Activated effector memory CD4-positive, alpha-beta T cell treated with anti-CD3 and anti-CD28 coated beads, Interleukin-2, amount 50 U/mL, for 16 hours (primary cell): ENCODE measurements around the gene CDH12.
"Not testable (repeated sequence)": the region's sequence is repeated elsewhere in the genome, so short reads cannot be mapped to it uniquely, and the experiment has no call there.

Source experiments
- DNase-seq: peaks from one replicate; pipeline ENCODE4 v3.0.0-alpha.2; 2020

The CDH12 gene

DNA sequence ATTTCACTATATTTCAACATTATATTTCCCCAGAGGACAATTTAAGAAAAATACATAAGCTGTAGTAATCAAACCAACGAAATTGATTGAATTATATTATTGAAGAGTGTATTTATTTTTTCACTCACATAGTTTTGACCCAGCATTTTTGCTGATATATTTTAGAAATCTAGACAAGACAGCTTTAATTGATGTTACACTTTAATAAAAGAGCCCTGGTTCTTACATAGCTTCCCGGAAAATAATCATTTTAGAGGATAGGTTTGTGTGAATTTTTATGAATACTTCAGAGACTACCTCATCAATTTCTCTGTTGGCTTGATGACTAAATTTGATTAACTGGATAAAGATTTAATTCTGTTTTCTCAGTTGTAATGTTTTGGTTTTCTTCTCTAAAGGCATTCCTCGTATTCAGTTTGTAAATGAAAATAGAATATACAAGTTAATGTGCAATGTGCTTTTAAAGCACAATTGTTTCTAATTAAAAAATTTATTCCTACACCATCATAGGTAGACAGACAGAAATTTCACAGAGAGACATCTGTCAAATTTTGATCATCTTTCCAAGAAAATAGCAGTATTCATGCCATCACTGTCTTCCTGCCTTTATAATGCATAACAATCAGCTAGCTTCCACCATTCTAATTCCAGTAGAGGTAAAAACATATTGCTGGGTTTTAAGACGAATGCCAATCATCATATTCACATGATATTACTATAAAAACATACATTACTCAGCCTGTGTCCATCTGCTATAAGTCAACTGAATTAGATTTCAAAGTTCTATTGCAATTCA is 441.4 kb downstream of the CDH12 start:
- DNase-seq = no peak

DNA sequence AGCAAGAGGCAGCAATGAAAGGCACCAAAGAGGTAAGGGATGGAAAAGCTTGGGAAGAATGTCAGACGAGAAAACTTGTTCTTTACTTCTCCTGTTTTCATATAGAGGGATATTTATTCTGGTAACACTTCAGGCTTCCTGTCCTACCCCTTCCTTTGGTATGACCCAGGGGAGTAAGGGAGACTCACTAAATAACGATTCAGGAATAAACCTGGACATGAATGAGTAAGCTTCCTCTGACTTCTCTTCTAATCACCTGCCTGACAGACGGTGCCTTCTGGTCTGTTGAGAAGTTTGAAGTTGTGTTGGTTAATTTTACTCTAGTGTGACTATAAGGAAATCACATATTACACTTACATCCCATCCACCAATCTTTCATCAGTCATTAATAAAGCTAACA is 461.2 kb downstream of the CDH12 start:
- no peak for DNase-seq

DNA sequence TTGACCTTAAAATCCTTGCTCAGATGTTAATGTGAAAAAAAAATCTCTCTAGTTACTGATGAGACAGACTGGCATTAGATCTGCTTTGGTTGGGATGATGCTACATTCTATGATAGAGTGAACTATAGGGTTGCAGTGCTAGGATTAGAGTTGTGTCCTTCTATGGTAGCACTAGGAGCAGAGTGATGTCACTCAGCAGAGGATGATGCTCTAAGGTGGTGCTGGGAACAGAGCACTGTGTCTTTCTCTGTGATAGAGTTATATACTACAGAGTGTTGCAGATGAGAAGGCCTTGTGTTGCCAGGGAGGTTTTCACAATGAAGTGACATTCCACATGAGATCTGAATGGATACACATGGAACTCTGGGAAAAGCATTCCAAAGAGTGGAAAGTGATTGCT is 462.3 kb downstream of the CDH12 start:
- no peak for DNase-seq

DNA sequence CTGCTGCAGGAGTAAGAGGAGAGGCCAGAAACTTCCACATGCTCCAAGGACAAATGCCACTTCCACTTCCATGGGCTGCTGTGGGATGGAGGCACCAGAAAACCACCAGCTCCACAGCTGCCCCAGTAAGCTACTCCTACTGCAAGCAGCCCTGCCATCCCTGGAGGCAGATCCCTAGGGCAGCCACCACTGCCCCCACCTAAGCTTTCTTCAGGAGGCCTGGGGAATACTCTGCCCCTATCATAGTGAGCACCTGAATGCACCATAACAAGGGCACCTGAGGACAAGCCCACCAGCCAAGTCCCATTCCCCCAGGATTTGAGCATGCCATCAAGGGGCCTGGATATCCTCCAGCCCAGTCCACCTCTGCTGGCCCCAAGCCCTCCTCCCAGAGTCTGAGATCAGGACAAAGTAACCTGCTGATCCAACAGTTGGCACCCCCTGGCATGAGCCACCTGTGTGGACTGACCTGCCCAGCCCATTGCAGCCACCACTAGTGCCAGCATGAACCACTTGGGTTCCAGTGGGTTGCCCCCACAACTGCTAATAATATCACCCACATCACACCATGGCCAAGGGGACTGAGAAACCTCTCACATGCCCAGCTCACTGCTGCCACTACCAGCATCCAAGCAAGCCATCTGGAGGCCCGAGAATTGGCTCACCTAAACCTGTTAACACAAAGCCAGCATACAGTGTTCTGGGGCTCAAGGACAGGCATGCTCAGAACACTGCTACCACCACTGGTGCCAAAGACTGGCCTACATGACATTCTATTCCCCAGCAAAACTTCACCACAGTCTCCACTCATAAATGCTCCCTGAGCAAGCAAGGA is 480.1 kb downstream of the CDH12 start:
- no peak for DNase-seq

DNA sequence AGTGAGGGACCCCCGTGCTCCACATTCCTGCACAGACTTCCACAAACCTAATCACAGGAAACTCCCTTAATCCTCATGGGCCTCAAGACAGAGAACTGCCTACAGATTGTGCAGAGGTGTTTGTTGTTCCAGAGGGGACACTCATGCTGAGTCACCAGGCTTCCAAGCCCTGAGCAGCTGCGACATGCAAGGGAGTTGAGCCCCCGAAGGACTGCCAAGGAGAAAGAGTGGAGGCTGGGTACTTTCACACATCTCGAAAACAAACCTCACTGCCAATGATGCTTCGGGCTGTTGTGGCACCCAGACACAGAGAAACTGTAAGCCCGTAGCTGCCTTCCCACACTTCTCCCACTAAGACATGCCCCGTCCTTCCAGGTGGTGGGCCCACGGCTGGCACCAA is 480.8 kb downstream of the CDH12 start:
- no peak for DNase-seq

DNA sequence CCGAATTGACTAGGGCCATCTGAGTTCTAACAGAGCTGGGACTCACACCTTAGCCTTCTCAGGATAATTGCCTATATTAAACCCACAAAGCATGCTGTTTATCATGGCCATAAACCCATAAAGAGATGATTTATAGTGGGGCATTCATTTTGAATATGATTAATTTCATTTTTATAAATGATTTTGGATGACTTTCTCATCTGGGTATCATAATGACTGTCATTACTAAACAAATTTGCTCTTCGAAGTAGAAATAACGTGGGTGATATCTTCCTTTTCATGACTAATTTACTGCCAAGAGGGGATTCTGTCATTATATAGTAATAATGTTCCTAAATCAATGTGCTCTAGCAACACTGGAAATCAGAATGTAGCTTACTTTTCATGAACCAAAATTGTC is 498.2 kb downstream of the CDH12 start:
- DNase-seq = no peak

DNA sequence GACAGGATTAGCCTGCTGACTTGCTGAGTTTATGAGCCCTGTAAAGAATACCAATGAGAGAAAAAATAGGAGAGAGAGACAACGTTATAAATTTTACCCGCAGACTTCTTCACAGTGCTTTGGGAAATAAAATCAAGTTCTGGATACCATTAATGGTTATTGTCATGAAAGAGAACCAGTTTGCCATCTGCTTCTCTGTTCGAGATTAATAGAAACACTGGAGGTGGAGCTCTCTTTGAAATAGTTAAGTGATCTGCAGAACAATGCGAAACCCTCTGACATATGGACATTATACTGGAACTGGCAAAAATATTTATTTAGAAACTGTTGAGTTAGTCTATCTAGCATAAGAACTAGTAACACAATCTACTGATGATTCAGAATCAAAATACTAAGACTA is 500.7 kb downstream of the CDH12 start:
- no peak for DNase-seq

DNA sequence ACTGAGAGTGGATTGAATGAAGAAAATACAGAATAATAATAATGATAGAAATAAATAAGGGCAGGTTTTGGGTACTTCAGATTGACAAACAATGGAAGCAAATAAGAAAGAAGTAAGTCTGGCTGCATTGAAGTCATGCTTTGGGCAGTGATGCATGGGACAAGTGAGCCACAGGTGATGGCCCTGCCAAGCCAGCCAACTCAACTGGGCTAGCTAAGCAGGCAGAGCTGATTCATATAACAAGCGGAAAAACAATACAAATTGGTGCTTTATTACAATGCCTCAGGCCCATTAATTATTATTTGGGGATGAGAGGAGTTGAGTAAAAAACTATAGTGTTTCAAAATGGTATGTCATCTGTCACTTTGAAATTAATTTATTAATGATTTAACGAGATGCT is 502.0 kb downstream of the CDH12 start:
- DNase-seq = no peak

DNA sequence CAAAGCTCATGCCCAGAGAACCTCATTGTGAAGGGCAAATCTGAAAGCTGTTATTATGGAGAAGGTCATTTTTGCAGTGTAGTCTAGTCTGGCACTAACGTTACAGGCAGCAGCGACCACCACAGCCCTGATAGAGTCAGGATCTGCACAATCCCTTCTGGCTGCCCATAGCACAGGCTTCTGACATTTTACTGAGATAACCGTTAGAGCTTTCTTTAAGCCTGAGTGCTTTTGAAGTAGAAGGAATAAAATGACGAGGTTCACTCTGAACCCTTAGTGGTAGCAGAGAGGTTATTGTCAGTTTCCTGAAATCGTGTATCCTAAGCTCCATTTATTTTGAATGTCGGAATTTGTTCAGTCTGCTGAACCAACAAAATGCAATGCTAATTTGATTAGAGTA is 505.1 kb downstream of the CDH12 start:
- no peak for DNase-seq

DNA sequence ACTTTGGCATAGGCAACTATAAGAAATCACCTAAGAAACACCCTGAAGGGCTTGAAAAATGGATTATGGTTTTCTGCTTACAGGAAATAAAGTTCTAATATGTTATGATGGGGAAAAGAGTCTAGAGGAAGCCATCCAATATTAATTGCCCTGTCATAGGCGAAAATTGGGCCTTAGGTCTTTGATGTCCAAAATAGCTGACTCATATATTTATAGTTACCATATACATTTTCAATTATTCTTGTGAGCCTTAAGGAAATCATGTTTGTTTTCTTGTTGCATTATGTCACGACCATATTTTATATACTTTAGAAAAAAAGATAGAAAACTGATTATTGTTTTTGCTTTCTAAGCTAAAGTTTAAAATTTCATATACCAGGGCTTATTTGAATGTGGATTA is 509.1 kb downstream of the CDH12 start:
- DNase-seq = no peak

DNA sequence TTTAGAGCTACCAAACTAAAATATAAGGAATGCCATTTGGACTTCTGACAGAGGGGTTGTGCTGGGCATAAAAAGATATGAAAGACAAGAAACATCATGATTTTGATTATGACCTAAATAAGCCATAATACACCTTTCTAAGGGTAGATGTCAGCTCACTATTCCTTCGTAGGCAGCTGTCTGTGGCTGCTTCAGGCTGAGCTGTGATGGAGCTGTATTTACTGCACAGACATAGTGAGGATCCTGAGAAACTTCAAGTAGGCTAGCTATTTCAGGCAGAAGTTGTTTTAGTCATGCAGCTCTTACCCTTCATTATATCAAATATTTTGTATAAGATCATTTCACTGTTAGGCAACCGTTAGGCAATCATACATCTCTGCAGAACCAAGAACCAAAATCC is 511.7 kb downstream of the CDH12 start:
- no peak for DNase-seq

DNA sequence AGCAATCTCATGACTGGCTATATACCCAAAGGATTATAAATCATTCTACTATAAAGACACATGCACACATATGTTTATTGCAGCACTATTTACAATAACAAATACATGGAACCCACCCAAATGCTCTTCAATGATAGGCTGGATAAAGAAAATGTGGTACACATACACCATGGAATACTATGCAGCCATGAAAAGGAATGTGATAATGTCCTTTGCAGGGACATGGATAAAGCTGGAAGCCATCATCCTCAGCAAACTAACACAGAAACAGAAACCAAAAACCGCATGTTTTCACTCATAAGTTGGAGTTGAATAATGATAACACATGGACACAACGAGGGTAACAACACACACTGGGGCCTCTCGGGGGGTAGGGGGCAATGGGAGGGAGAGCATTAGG is 520.2 kb downstream of the CDH12 start:
- not testable (repeated sequence) for DNase-seq

DNA sequence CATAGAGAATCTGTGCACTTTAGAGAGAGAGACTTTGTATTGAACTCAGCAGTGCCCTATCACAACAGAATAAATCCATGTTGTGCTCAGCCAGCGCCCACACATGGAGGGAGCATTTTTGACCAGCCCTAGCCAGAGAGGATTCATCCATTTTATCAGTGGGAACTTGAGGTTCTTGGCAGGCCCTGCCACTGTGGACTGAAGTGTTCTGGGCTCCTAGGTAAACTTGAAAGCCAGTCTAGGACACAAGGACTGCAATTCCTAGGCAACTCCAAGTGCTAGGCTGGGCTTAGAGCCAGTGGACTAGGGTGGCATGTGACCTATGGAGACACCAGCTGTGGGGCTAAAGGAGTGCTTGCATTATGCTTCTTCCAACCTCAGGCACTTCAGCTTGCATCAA is 523.5 kb downstream of the CDH12 start:
- no peak for DNase-seq

DNA sequence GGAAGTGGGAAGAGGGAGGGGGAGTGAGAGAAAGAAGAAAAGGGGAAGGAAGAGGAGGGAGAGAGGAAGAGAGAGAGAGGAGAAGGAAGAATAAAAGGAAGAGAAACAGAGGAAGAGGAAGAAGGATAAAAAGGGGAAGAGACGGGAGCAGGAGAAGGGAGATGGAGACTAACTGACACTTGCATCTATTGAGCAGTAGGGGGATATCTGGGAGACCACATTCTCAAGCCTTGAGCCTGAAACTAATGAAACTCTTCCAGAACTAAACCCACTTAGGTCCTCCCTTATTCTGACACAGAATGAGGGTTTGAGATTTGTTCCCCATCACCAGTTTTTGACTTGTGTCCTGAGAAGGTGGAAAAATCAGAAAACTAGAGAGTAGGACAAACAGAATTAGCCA is 533.3 kb downstream of the CDH12 start:
- no peak for DNase-seq

DNA sequence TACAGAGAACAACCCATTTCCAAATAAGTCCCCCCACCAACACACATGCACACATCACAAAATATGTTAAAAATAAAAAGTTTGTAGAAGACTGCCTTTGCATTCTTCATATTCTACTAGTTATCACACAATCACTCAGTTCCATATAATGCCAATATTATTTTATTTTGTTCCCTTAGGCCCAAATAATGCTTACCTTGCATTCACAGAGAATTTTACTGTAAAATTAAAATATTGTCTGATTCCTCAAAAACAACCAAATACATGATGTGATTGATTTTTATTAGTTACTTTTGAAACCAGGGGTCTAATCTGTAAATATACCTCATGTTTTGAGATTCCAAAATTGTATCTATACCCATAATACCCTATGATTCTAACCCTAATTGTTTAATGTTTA is 536.9 kb downstream of the CDH12 start:
- no peak for DNase-seq

DNA sequence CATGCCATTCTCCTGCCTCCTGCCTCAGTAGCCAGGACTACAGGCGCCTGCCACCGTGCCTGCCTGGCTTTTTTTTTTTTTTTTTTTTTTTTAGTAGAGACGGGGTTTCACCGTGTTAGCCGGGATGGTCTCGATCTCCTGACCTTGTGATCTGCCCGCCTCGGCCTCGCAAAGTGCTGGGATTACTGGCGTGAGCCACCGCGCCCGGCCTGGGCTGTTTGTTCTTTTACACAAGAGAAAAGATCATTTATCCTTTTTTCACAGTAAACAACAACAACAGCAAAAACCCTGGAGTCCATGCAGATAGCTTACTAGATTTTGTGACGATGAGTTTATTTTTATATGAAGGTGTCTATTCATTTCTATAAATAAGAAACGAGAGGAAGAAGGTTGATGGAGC is 538.1 kb downstream of the CDH12 start:
- not testable (repeated sequence) for DNase-seq

DNA sequence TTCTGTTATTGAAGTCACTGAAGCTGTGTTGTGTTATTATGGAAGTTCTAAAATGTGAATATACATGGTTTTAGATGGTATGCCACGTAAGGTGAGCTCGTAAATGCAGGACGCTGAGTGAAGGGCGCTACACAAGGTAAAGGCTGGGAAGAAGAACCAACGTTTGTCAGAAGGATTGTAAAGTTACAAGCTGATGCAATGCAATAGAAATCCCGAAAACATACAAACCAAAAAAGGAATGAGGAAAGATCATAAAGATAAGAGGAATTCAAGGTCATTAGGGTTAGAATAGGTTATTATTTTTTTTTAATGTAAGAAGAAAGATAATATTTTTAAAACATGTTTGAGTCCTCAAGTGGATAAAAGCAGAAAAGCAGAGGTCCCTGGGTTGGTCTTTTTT is 538.6 kb downstream of the CDH12 start:
- DNase-seq = no peak

DNA sequence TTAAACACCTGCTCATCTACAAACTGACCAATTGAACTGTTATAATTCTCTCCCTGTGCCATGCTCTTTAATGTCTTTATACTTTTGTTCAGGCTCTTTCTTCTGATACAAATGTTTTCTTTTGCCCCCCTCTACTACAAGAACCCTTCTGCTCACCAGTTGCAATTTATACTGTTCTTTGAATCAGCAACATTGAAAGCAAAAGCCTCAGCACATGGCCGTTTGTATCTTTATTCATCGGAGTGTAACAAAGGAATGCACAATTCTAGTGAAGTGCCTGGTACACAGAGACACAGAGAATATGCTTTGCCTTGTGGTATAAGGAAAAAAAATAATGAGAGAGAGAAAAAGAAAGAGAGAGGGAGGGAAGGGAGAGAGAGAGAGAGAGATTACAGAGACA is 547.1 kb downstream of the CDH12 start:
- no peak for DNase-seq

DNA sequence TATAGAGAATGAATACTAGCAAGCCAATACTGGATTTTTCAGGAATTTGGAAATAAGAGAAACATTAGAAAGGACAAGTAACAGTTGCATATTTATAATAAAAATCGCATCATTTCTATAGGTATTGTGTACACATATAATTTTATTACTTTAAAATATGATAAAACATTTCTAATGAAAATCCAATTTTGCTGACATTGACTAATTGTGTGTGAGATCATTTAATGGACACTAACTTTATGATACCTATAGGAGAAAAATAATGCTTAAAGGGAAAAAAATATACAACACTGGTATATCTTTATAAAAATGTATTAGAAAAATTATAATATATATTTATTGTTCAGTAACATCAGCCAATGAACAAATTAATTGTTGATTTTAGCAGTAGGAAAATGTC is 557.3 kb downstream of the CDH12 start:
- DNase-seq = no peak

DNA sequence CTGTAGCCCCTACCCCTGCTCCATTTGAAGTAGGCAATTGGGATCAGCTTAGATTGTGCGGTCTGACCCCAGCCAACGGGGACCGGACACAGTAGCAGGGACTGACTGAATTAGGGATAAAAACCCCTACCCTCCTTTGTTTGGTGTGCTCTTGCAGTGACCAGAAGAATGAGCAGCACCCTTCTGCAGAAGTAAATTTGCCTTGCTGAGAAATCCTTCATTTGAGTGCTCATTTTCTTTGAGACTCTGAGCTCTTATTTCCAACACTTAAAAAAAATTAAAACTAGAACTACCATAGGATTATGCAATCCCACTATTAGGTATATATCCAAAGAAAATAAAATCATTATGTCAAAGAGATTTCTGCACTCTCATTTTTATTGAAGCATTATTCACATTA is 560.0 kb downstream of the CDH12 start:
- no peak for DNase-seq

DNA sequence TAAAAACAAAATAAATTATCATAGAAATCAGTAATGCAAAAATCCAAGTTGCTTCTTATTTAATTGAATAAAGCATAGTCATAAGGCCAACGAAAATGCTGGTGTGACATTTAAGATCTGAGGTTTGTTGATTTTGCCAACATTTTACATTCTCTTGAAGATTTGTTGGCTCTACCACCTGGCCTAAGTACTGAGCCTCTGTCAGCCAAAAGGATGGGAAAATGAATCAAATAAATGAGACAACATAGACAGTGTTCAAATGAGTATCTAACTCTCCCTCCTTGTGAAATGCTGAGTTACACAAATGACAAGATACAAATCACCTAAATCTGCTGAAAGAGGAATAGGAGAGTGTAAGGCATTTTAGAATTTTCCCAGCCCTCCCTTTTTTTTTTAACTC is 575.0 kb downstream of the CDH12 start:
- DNase-seq = no peak

DNA sequence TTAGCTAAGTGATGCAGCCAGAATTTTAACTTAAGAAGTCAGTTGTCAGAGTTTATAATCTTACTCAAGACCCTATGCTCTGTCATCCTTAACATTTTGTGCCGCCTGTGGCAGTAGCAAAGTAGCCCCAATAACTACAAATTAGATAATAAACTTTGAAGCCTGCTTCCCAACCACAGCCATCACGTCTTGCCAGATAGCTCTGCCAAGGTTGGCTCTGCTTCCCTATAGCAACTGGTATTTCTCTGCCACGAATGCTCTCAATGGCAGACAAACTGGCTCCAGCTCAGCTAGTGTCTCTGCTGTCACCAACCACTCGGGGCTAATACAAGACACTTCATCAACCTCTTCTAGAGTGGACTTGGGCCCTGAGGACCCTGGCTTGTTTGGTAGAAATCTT is 576.1 kb downstream of the CDH12 start:
- DNase-seq = no peak

DNA sequence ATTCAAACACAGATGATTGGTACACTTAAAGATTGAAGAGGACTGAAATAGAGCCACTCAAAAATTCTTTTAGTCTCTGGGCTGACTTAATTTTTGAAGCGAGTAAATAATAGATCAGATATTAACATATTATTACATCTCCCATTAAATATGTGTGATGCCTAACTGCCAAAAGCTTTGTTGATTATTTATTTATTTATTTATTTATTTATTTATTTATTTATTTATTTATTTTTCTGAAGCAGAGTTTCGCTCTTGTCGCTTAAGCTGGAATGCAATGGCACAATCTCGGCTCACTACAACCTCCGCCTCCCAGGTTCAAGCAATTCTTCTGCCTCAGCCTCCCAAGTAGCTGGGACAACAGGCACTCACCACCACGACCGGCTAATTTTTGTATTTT is 587.3 kb downstream of the CDH12 start:
- not testable (repeated sequence) for DNase-seq

DNA sequence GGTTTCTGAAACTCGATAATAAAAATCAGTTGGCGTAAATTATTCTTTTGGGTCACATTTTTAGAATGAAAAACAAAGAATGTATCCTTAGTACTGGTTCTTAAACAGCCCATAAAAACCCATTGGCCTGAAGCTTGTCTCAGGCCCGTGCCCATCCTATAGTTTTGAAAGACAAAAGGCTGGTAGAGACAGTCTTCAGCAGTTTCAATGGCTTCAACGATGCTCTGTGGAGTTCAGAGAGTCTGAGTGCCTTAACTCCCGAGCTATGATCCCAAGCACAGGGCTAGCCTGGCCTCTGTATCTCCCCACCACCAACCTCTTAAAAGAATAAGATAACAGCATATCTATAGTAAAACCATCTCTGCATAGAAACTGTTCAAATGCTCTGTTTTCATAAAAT is 595.0 kb downstream of the CDH12 start:
- no peak for DNase-seq

DNA sequence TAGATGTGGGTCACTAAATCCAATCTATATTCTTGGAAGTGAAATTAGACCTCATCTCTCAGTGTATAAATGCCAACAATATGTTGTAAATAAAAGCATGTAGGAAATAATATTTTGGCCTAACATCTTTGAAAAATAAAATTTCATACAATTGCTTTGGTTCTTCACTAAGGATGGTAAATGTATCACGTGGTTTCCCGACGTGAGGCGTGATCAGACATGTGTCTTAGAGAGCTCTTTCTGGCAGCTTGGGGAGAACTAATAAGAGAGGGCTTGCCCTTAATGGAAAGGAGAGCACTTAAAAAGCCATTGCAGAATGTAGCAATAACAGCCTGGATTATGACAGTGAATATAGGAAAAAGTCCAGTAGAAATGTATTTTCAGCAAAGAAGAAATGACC is 602.6 kb downstream of the CDH12 start:
- DNase-seq = no peak
